HG03097 (cell line): ENCODE measurements around the gene CNOT10.

ENCODE experiments used
- ATAC-seq: cut with Tn5 transposase; IDR thresholded peaks from one replicate; pipeline ENCODE4 v1.9.1; 2021; ENCODE audit not compliant: unreplicated experiment, low FRiP score

The CNOT10 gene

GRCh38 chr3:32817558-32818228 is 132.7 kb downstream of the CNOT10 start, which contains the start of gene TRIM71:
TRIM71 (plus strand) TSS chr3:32817997; CDS start chr3:32818081, 84 bp downstream.
- ATAC-seq: no peak

GRCh38 chr3:32818229-32818969 is 133.4 kb downstream of the CNOT10 start:
- ATAC-seq: no peak

GRCh38 chr3:32818970-32819511 is 134.1 kb downstream of the CNOT10 start:
- ATAC-seq: no peak

GRCh38 chr3:32819551-32820348 is 134.8 kb downstream of the CNOT10 start:
- ATAC-seq: no peak

- ATAC-seq: no peak
These were observed 135.4 kb downstream of the CNOT10 start for GRCh38 chr3:32820430-32820829.

- ATAC-seq: no peak
These were observed 136.1 kb downstream of the CNOT10 start for GRCh38 chr3:32820971-32821685.

GRCh38 chr3:32821686-32822296 is 136.8 kb downstream of the CNOT10 start:
- ATAC-seq: no peak

GRCh38 chr3:32822609-32823498 is 137.9 kb downstream of the CNOT10 start:
- no peak for ATAC-seq
